ENCODE data around the gene GRM2.

- TF ChIP-seq CTCF (IDR thresholded peaks at IDR 0.05) (no peak), POLR2A (IDR thresholded peaks at IDR 0.05) (no peak), POLR2AphosphoS5 (IDR thresholded peaks at IDR 0.05) (no peak)
These were observed 11.1 kb downstream of the GRM2 start for GRCh38 chr3:51717947-51718346.
